RCC 7860 (cell line): ENCODE measurements around the gene ZGPAT.

Source experiments
- DNase-seq: peaks from one replicate; pipeline ENCODE4 v3.0.0-alpha.2; 2015; ENCODE audit warnings: low spot score
- FAIRE-seq: peaks from 2 replicates; lab custom pipeline; 2012; peaks lifted over from hg19 to GRCh38; lab: Jason Lieb, UNC

The ZGPAT gene

DNA sequence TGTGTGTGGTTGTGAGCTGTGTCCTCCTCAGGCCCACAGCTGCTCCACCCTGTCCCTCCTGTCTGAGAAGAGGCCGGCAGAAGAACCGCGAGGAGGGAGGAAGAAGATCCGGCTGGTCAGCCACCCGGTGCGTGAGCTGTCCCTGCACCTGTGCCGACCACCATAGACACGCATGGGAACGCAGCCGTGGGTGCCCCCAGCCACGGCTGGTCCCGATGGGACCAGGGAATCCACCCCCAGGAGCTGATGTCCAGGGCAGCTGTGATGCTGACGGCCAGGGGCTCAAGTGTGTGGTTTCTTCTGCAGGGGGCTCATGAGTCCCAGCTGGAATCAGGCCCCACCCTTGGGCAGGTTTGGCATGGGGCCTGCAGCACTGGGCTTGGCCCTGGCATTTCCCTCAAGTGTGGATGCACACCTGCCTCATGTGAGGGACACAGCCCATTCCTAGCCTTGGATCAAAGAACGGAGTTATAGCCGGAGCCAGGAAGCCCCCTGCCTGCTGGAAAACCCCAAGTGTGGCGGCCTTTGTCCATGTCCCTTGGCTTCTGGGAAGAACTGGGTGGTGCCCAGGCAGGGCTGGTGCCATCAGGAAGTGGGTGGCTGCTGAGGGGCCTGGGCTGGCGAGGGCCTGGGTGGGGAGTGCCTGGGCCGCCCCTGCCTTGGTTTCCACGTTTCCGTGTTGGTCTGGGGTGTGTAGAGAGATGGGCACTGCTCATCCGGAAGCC is 16.0 kb upstream of the ZGPAT start:
- DNase-seq: no peak
- no peak for FAIRE-seq

DNA sequence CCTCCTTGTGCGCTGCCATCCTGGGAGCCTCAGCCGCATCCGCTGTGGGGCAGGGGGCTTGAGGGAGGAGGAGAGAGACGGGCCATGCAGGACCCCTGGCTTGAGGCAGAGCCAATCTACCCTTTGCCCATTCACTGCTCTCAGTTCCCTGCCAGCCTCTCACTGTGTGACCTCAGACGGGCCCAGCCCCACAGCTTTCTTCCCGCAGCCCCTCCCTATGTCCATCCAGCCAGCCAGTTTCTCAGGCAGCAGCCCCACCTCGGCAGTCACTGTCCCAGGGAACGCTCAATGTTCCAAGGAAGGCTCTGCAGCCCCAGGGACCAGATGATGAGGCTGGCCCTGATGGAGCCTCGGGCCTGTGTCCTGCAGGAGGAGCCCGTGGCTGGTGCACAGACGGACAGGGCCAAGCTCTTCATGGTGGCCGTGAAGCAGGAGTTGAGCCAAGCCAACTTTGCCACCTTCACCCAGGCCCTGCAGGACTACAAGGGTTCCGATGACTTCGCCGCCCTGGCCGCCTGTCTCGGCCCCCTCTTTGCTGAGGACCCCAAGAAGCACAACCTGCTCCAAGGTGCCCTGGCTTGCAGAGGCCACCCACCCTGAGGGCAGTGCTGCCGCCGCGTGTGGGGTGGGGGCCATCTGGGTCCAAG is 15.3 kb upstream of the ZGPAT start:
- FAIRE-seq: no peak
- DNase-seq: no peak

DNA sequence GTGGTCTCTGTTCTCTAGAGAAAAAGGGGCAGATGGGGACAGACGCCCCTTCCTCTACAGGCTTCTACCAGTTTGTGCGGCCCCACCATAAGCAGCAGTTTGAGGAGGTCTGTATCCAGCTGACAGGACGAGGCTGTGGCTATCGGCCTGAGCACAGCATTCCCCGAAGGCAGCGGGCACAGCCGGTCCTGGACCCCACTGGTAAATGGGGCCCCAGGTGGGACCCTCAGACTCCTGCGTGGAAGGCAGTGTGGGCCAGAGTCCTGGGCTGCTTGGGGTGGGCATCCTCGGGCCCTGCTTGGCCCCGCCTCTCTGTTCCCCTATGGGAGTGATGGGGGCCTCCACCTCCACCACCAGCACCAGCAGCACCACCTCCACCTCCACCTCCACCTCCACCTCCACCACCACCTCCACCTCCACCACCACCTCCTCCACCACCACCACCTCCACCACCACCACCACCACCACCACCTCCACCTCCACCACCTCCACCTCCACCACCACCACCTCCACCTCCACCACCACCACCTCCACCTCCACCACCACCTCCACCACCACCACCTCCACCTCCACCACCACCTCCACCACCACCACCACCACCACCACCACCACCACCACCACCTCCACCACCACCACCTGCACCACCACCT is 14.6 kb upstream of the ZGPAT start:
- DNase-seq (no peak), FAIRE-seq (no peak)

DNA sequence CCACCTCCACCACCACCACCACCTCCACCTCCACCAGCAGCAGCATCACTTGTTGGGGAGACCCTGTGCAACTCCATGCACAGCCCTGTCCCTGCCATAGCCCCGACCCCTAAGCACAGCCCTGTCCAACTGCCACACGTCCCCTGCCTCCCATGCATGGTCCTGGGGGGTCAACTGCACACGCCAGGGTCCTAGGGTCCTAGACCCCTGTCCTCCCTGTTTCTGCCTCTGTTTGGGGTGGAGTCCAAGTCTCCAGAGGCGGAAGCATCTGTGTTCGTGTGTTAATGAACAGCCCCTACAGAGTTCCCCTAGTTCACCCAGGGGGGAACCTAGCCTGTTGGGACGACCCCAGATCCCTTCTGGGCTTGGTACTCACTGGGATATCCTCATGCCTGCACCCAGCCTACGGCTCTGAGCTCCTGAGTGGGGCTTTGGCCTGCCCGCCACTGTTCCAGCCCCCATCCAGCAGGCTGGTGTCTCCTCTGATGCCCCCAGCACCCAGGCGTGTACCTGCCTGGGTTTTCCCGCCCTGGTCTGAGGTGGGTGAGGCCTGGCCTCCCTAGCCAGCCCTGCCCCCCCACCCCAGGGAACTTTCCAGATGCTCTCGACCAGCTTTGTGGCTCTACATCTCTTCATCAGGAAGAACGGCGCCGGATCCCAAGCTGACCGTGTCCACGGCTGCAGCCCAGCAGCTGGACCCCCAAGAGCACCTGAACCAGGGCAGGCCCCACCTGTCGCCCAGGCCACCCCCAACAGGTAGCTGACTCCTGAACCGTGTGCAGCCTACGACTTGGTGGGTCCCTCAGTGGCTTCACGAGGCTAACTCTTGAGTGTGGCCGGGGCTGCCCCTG is 13.9 kb upstream of the ZGPAT start:
- no peak for FAIRE-seq
- no peak for DNase-seq

DNA sequence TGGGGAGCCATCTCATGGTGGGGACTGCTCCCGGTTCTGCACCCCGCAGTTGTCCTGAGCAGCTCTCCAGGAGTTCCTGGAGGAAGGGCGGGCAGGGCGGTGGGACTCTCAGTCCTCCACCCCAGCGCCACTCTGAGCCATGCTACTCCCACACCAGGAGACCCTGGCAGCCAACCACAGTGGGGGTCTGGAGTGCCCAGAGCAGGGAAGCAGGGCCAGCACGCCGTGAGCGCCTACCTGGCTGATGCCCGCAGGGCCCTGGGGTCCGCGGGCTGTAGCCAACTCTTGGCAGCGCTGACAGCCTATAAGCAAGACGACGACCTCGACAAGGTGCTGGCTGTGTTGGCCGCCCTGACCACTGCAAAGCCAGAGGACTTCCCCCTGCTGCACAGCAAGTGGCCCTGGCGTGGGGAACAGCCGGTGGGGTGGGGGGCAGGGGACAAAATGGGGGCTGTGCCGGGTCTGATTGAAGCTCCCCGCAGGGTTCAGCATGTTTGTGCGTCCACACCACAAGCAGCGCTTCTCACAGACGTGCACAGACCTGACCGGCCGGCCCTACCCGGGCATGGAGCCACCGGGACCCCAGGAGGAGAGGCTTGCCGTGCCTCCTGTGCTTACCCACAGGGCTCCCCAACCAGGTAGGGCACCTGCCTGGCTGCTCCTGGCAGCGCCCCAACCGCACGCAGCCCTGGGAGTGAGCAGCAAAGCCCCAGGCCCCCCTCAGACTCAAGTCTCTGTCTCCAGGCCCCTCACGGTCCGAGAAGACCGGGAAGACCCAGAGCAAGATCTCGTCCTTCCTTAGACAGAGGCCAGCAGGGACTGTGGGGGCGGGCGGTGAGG is 13.0 kb upstream of the ZGPAT start:
- no peak for FAIRE-seq

DNA sequence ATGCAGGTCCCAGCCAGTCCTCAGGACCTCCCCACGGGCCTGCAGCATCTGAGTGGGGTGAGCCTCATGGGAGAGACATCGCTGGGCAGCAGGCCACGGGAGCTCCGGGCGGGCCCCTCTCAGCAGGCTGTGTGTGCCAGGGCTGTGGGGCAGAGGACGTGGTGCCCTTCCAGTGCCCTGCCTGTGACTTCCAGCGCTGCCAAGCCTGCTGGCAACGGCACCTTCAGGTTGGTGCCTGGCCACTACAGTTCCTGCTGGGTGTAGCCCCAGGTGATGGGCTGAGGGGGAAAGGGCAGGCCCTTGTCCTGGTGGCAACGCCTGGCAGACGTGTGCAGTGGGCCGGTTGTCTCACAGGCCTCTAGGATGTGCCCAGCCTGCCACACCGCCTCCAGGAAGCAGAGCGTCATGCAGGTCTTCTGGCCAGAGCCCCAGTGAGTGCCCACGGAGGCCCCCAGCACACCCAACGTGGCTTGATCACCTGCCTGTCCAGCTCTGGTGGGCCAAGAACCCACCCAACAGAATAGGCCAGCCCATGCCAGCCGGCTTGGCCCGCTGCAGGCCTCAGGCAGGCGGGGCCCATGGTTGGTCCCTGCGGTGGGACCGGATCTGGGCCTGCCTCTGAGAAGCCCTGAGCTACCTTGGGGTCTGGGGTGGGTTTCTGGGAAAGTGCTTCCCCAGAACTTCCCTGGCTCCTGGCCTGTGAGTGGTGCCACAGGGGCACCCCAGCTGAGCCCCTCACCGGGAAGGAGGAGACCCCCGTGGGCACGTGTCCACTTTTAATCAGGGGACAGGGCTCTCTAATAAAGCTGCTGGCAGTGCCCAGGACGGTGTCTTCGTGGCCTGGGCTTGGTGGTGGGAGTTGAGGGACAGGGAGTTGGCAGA is 12.2 kb upstream of the ZGPAT start:
- DNase-seq (no peak), FAIRE-seq (no peak)

More for the DNA sequence above, 13.0 kb upstream of the ZGPAT start:
- no peak for DNase-seq

DNA sequence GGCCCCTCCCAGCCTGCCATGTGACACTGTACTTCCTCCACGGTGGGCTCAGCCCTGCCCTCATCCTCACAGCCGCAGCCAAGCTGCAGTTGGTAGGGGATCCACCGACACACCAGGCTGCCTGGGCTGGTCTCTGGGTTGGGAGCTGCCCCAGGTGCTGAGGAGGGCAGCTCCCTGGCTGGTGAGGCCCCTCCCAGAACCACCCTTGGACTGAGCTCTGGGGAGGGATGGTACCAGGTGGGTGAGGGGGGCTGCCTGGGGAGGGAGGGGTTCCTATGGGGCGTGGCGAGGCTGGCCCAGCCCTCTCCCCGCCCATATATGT is 11.6 kb upstream of the ZGPAT start:
- FAIRE-seq (no peak), DNase-seq (no peak)

DNA sequence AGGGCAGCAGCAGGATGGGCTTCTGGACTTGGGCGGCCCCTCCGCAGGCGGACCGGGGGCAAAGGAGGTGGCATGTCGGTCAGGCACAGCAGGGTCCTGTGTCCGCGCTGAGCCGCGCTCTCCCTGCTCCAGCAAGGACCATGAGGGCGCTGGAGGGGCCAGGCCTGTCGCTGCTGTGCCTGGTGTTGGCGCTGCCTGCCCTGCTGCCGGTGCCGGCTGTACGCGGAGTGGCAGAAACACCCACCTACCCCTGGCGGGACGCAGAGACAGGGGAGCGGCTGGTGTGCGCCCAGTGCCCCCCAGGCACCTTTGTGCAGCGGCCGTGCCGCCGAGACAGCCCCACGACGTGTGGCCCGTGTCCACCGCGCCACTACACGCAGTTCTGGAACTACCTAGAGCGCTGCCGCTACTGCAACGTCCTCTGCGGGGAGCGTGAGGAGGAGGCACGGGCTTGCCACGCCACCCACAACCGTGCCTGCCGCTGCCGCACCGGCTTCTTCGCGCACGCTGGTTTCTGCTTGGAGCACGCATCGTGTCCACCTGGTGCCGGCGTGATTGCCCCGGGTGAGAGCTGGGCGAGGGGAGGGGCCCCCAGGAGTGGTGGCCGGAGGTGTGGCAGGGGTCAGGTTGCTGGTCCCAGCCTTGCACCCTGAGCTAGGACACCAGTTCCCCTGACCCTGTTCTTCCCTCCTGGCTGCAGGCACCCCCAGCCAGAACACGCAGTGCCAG is 11.0 kb upstream of the ZGPAT start, which contains the start of gene TNFRSF6B:
TNFRSF6B (plus strand) TSS at position 25 of the 729 bp plus-strand sequence; CDS start at position 141, 116 bp downstream.
- no peak for DNase-seq
- no peak for FAIRE-seq

DNA sequence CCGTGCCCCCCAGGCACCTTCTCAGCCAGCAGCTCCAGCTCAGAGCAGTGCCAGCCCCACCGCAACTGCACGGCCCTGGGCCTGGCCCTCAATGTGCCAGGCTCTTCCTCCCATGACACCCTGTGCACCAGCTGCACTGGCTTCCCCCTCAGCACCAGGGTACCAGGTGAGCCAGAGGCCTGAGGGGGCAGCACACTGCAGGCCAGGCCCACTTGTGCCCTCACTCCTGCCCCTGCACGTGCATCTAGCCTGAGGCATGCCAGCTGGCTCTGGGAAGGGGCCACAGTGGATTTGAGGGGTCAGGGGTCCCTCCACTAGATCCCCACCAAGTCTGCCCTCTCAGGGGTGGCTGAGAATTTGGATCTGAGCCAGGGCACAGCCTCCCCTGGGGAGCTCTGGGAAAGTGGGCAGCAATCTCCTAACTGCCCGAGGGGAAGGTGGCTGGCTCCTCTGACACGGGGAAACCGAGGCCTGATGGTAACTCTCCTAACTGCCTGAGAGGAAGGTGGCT is 10.4 kb upstream of the ZGPAT start:
- FAIRE-seq (no peak), DNase-seq (no peak)

DNA sequence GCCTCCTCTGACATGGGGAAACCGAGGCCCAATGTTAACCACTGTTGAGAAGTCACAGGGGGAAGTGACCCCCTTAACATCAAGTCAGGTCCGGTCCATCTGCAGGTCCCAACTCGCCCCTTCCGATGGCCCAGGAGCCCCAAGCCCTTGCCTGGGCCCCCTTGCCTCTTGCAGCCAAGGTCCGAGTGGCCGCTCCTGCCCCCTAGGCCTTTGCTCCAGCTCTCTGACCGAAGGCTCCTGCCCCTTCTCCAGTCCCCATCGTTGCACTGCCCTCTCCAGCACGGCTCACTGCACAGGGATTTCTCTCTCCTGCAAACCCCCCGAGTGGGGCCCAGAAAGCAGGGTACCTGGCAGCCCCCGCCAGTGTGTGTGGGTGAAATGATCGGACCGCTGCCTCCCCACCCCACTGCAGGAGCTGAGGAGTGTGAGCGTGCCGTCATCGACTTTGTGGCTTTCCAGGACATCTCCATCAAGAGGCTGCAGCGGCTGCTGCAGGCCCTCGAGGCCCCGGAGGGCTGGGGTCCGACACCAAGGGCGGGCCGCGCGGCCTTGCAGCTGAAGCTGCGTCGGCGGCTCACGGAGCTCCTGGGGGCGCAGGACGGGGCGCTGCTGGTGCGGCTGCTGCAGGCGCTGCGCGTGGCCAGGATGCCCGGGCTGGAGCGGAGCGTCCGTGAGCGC is 9.8 kb upstream of the ZGPAT start:
- FAIRE-seq (no peak), DNase-seq (no peak)

DNA sequence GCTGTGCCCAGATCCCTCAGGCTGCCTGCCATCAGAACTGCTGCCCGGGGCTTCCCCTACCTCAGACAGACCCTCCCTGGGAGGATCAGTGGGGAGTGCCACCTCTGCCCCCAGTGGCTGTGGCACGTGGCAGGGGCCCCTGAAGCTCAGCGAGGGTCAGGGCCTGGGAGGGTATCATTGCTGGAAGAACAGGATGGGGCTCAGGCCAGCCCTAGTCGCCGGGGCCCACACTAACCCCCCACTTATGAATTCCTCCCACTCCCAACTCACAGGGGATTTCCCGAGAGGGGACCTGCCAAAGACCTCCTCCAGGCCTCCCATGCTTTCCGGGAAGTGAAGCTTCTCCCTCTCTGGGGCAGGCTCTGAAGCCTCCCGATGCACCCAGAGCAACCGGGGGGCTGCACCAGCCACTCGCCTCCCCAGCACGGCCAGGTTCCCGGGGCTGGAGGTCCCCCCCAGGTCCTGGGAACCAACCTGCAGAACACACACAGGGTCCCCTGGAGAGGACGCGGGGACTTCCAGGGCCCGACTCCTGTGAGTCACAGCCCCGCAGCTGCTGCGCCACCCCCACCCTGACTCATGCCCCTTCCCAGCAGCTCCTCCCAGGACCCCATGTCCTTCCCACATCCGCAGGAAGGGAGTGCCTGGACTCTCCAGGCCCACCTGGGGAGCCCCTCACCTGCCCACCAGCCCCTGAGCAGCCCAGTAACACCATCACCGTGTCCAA is 8.9 kb upstream of the ZGPAT start:
- DNase-seq (peak; percentile 89), FAIRE-seq (peak; percentile 80)

DNA sequence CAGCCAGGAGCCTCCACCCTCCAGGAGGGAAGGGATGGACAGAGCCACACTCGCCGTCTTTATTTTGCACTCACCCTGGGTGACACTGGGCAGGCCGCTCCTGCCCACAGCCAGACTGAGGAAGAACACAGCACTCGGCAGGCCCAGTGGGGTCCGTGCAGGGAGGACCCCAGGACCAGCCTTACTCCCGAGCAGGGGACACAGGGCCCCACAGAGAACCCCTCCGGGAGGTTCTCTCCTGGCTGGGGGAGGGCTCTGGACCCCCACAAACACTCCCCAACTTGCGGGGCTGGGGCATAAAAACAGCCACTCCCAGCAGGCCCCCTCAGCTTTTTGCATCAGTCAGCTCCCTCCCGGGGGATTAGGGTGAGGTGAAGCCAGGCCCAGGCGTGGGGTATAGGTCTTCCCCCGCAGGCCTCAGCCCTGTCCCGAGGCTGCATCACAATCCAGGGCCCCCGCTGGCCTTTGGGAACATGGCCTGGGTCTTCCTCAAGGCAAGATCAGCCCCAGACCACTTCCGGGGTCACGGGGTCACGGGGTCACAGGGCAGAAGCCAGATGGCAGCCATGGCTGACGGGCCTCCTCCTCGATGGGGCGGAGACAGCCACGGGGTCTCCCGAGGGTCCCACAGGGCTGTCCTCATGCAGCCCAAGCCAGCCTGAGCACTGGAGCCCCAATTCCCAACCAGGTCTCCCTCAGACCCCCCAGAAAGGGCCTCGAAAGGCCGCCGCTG is 8.2 kb upstream of the ZGPAT start:
- DNase-seq: no peak
- FAIRE-seq: no peak

DNA sequence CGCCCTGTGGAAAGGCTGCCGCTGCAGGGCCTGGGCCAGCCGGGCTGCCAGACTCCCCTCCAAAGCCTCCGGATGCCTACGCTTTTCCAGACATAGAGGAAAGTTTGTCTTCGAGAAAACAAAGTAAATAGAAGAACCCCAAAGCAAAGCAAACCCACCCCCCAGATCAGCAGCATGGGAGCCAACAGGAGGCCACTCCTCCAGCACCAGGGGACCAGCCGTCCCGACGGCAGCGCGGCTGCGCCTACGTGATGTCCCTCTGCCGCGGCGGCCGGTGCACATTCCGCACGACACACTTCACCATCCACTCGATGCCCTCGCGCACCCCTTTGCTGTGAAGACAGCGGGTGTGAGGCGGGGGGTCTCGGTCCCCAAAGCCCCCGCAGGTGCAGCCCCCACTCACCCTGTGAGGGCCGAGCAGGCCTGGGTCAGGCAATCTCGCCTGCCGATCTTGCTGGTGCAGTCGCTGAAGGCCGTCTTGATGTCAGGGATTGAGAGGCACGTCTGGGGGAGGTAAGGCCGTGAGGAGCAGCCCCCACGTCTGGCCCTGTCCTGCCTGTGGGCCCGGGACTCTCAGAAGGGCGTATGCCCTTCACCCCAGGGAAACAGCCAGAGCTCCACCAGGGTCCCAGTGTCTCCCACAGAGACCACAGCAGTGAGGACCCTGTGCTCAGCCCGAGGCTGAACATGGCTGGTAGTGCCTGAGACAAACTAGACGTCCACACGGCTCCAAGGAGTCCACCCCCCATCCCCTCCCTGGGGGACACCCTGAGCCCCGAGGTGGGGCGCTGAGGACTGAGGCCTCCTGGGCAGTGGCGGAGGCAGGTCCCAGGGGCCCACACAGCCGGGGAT is 7.4 kb upstream of the ZGPAT start:
- FAIRE-seq (no peak), DNase-seq (no peak)

DNA sequence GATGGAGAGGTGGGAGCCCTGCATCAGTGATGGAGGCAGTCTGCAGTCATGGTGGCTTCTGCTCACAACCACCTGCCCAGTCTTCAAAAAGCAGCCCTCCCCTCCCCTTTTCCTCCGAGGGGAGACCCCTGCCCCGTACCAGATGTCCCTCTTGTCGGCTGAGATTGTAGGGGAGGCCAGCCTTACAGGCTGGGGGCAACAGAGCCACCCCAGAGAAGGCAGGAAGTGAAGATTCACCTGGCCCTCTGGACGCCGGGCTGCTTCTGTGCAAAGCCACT is 6.8 kb upstream of the ZGPAT start:
- DNase-seq: no peak
- FAIRE-seq: no peak

DNA sequence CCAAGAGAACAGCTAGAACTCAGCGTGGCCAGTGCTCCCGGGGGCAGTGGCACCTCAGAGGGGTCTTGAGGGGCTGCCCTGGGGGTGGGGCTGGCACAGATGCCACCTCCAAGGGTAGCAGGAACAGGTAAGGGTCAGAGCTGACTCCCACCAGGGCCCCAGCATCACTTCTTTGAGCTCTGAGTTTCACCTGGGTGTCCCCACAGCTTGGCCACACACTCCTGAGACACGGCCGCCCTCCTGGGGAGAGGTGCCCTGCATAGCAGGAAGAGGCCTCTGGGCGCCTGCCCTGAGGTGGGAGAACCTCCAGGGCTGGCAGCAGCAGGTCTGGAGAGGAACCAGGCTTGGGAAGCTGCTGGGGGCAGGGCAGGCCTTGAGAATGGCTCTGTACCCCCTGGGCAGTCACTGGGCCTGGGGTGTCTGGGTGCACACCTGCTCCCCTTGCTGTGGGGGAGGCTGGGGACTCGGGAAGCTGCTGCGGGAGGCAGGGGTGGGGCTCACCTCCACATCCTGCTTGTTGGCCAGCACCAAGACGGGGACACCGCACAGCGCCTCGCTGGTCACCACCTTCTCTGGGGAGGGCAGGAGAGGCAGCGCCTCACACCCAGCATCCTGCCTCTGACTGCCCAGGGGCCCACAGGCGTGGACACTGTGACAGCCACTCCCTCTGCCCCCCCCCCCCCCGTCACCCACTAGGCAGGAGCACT is 6.4 kb upstream of the ZGPAT start:
- DNase-seq (no peak), FAIRE-seq (no peak)
